Neural crest cell (in vitro differentiated cells): Measurements from ENCODE around the gene GNA12. TPM values are rescaled to one million over a fixed set of nuclear protein-coding genes. Genes with fewer than 3 reads are reported as not detected.

ENCODE experiments used
- DNase-seq: peaks from one replicate; pipeline ENCODE4 v3.0.0; 2021; ENCODE audit warnings: low read depth, mixed read lengths, low spot score
- H3K27ac Mint-ChIP-seq: one replicate; pipeline ENCODE4 v1.8.0; 2021; ENCODE audit warnings: mild to moderate bottlenecking, mixed read lengths; ENCODE audit not compliant: unreplicated experiment
- H3K27me3 Mint-ChIP-seq: 2 replicates; pipeline ENCODE4 v1.8.0; 2021; ENCODE audit warnings: low read depth, mild to moderate bottlenecking, mixed read lengths
- H3K36me3 Mint-ChIP-seq: 2 replicates; pipeline ENCODE4 v1.8.0; 2021; ENCODE audit warnings: low read depth, mild to moderate bottlenecking, mixed read lengths
- H3K4me1 Mint-ChIP-seq: 2 replicates; pipeline ENCODE4 v1.8.0; 2021; ENCODE audit warnings: mixed read lengths
- H3K4me3 Mint-ChIP-seq: one replicate; pipeline ENCODE4 v1.8.0; 2021; ENCODE audit warnings: mild to moderate bottlenecking, mixed read lengths
- H3K9me3 Mint-ChIP-seq: 2 replicates; pipeline ENCODE4 v1.8.0; 2021; ENCODE audit warnings: mixed read lengths
- total RNA-seq: library from RNA; stranded (reverse); gene quantifications from 2 replicates; pipeline ENCODE4 v1.2.1, GENCODE V29; 2021
- TF ChIP-seq, protein P1 (sequence below): fragments of 200-600 bp; sonication (generic); conservative IDR thresholded peaks from 2 replicates; pipeline ENCODE4 v1.5.0; 2021; ENCODE audit warnings: antibody characterized with exemption, mild to moderate bottlenecking

GNA12 gene
- total RNA-seq, 1 donor from 2014 or later = 63.5 TPM

- TF ChIP-seq, protein P1, sequence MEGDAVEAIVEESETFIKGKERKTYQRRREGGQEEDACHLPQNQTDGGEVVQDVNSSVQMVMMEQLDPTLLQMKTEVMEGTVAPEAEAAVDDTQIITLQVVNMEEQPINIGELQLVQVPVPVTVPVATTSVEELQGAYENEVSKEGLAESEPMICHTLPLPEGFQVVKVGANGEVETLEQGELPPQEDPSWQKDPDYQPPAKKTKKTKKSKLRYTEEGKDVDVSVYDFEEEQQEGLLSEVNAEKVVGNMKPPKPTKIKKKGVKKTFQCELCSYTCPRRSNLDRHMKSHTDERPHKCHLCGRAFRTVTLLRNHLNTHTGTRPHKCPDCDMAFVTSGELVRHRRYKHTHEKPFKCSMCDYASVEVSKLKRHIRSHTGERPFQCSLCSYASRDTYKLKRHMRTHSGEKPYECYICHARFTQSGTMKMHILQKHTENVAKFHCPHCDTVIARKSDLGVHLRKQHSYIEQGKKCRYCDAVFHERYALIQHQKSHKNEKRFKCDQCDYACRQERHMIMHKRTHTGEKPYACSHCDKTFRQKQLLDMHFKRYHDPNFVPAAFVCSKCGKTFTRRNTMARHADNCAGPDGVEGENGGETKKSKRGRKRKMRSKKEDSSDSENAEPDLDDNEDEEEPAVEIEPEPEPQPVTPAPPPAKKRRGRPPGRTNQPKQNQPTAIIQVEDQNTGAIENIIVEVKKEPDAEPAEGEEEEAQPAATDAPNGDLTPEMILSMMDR = peak; percentile 98
- Mint-ChIP-seq H3K4me3 (no peak overlapping the region), H3K27me3 (no peaks in the 10 kb centered on the region), H3K36me3 (no peaks in the 10 kb centered on the region), H3K27ac (no peak overlapping the region), H3K4me1 (peaks cover 22% of the 10 kb centered on the region), H3K9me3 (no peaks in the 10 kb centered on the region)
- peak; percentile 78 for DNase-seq
Observed at GRCh38 chr7:2864999-2865670, 21.0 kb upstream of the GNA12 start.

DNA sequence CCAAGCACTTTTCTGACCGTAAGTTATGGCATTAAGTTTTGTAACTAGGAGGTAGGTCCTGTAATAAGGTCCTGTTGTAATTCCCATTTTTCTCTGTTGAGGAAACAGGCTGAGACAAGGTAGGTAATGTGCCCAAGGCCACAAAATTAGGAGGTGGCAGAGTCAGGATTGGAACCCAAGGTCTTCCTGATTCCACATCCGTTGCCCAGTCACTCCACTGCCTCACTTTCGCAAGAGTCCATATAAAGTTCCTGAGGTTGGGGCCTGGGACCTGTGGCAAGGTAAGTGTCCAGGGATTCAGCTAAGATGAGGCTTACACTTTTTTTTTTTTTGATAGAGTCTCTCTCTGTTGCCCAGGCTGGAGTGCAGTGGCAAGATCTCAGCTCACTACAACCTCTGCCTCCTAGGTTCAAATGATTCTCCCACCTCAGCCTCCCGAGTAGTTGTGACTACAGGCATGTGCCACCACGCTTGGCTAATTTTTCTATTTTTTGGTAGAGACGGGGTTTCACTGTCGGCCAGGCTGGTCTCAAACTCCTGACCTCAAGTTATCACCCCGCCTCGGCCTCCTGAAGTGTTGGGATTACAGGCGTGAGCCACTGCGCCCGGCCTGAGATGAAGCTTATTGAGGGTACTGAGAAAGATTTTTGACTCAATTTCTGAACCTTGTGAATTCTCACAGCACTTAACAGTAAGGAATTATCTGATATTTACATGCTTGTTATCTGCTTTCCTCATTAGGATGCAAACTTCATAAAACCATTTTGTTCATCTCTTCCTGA lies 20.3 kb upstream of the GNA12 start:
- H3K36me3 Mint-ChIP-seq = no peaks in the 10 kb centered on the region
- TF ChIP-seq, protein P1 = no peak
- H3K4me3 Mint-ChIP-seq = no peak overlapping the region
- no peaks in the 10 kb centered on the region for H3K9me3 Mint-ChIP-seq
- H3K27me3 Mint-ChIP-seq = no peaks in the 10 kb centered on the region
- peaks cover 27% of the 10 kb centered on the region for H3K4me1 Mint-ChIP-seq
- no peak for DNase-seq
- H3K27ac Mint-ChIP-seq = peak overlapping the region; percentile 95

DNA sequence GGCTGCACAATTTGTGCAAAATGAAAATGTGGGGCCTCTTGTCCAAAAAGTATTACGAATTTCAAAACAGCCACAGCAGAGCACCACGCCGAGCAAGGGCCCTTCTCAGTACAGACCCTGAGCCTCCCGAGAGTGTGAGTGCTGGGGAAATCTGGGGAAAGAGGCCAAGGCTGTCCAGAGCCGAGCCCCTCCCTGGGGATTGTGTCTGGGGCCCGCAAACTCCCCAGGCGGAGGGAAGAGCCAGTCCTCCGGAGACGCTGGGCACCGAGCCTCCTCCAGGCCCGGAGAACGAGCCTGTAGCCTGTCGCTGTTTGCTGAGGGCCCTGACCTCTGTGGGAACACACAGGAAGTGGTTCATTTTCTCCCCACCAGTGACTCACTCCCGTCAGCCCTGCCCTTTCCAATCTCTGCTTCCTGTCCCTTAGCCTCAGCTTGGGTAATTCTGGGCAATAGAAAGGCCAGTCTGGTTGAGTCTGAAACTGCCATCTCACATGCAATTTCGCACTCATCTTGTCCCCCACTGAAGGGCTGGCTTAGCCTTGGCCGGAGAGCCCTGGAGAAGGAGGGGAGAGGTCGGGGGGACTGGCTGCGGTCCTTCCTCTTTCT lies 19.5 kb upstream of the GNA12 start:
- no peak overlapping the region for H3K4me3 Mint-ChIP-seq
- TF ChIP-seq, protein P1 = no peak
- peak overlapping the region; percentile 95 for H3K27ac Mint-ChIP-seq
- peak; percentile 33 for DNase-seq
- no peaks in the 10 kb centered on the region for H3K27me3 Mint-ChIP-seq
- no peaks in the 10 kb centered on the region for H3K36me3 Mint-ChIP-seq
- H3K4me1 Mint-ChIP-seq = peaks cover 27% of the 10 kb centered on the region
- no peaks in the 10 kb centered on the region for H3K9me3 Mint-ChIP-seq

DNA sequence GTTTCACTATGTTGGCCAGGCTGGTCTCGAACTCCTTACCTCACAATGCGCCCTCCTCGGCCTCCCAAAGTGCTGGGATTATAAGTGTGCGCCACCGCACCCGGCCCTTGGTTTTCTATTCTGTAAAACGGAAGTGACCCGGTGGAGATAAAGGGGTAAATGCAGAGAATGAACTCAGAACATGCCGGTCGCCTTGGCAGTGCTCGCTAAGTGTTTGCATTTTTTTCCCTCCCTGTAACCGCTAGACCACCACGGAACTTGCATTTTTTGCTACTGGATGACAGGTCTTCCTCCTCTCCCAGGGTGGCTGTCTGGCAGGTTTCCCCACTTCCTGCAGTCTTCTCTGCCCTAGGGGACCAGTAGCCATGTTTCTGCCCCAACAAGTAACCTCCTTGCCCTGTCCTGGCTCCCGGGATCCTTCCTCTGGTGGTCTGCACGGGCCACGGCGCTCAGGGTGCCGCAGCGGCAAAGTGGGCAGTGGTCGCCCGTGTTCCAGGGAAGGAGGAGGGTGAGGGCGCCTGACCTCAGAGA lies 18.8 kb upstream of the GNA12 start:
- H3K36me3 Mint-ChIP-seq = no peaks in the 10 kb centered on the region
- no peak overlapping the region for H3K4me3 Mint-ChIP-seq
- TF ChIP-seq, protein P1 = no peak
- H3K9me3 Mint-ChIP-seq = no peaks in the 10 kb centered on the region
- no peaks in the 10 kb centered on the region for H3K27me3 Mint-ChIP-seq
- DNase-seq = no peak
- H3K4me1 Mint-ChIP-seq = peaks cover 27% of the 10 kb centered on the region
- H3K27ac Mint-ChIP-seq = no peak overlapping the region

DNA sequence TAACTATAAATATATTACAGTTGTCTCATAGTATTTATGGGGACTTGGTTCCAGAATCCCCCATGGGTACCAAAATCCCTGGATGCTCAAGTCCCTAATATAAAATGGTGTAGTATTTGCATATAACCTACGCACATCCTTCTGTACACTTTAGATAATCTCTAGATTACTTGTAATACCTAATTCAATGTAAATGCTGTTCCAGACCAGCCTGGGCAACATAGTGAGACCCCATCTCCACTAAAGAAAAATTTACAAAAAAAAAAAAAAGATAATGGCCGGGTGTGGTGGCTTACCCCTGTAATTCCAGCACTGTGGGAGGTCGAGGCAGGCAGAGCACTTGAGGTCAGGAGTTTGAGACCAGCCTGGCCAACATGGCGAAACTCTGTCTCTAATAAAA lies 17.4 kb upstream of the GNA12 start:
- no peaks in the 10 kb centered on the region for H3K9me3 Mint-ChIP-seq
- TF ChIP-seq, protein P1 = no peak
- no peaks in the 10 kb centered on the region for H3K27me3 Mint-ChIP-seq
- H3K4me1 Mint-ChIP-seq = peaks cover 29% of the 10 kb centered on the region
- H3K27ac Mint-ChIP-seq = no peak overlapping the region
- no peaks in the 10 kb centered on the region for H3K36me3 Mint-ChIP-seq
- DNase-seq = no peak
- no peak overlapping the region for H3K4me3 Mint-ChIP-seq
